Activated CD4-positive, alpha-beta T cell treated with anti-CD3 and anti-CD28 coated beads, Interleukin-2, amount 50 U/mL, for 4 hours (primary cell): ENCODE results near the gene PRAMEF25.
"Not testable (repeated sequence)": the region's sequence is repeated elsewhere in the genome, so short reads cannot be mapped to it uniquely, and the experiment has no call there.

Experiments used
- DNase-seq, 2 experiments: peaks; one replicate each; pipeline ENCODE4 v3.0.0-alpha.2; 2020

The PRAMEF25 gene

DNA sequence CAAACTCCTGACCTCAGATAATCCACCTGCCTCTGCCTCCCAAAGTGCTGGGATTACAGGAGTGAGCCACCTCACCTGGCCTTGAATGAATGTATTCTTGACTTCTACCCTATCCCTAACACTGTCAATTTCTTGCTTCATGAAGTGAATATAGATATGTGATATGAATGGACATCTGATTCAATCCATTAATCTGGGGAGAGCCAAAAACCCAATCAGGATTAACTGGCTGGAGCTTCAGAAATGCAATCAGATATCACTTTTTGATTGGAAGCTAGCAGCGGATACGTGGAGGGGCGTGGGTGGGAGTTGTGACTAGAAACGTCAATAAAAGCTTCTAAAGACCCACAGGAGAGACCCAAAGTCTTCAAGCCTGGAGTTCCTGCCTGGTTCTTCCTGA, at the start of gene PRAMEF25:
TSS of gene PRAMEF25 (plus strand) at position 301 of the 400 bp plus-strand sequence. CDS start 2,920 bp downstream, outside the sequence.
- not testable (repeated sequence) for DNase-seq

DNA sequence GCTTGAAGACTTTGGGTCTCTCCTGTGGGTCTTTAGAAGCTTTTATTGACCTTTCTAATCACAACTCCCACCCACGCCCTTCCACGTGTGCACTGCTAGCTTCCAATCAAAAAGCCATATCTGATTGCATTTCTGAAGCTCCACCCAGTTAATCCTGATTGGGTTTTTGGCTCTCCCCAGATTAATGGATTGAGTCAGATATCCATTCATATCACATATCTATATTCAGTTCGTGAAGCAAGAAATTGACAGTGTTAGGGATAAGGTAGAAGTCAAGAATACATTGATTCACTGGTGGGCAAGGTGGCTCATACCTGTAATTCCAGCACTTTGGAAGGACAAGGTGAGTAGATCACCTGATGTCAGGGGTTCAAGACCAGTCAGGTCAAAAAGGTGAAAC, 14.1 kb upstream of the PRAMEF25 start, which contains the start of gene PRAMEF27:
TSS of gene PRAMEF27 (minus strand) at position 101 of the 400 bp plus-strand sequence. CDS start 2,916 bp downstream, outside the sequence.
- not testable (repeated sequence) for DNase-seq

DNA sequence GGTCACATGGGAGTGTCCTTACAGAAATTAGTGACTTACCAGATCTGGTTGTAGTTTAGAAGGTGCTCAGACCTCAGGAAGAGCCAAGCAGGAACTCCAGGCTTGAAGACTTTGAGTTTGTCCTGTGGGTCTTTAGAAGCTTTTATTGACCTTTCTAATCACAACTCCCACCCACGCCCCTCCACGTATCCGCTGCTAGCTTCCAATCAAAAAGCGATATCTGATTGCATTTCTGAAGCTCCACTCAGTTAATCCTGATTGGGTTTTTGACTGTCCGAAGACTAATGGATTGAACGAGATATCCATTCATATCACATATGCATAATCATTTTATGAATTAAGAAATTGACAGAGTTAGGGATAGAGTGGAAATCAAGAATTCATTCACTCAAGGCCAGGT, 46.2 kb downstream of the PRAMEF25 start, which contains the start of gene HNRNPCL2:
TSS of gene HNRNPCL2 (minus strand) at position 101 of the 400 bp plus-strand sequence. CDS start 454 bp downstream, outside the sequence.
- not testable (repeated sequence) for DNase-seq
